Aortic smooth muscle cell (primary cell): ENCODE data around the gene TRIM5. TPM values are rescaled to one million over a fixed set of nuclear protein-coding genes. Genes with fewer than 3 reads are reported as not detected.

ENCODE experiments used
- total RNA-seq: library from RNA; depleted of rRNA; stranded (reverse); fragments of >200 nt; gene quantifications from 2 replicates; pipeline ENCODE4 v1.2.3, GENCODE V29; 2014

The TRIM5 gene
- total RNA-seq, result 36.5 and 55.3 TPM in 2 replicates

GRCh38 chr11:5684646-5685362 lies at the start of gene TRIM5:
TRIM5 (minus strand) TSS chr11:5685074; CDS start chr11:5680177, 4,897 bp downstream.

GRCh38 chr11:5689551-5689983 lies 4.7 kb upstream of the TRIM5 start, which contains the start of gene TRIM22:
TRIM22 (plus strand) TSS chr11:5689790; CDS start chr11:5696233, 6,443 bp downstream.

GRCh38 chr11:5624489-5625279 lies 60.2 kb downstream of the TRIM5 start, which contains the start of gene TRIM34:
TRIM34 (plus strand) TSS chr11:5625001; CDS start chr11:5632332, 7,331 bp downstream.

Other genes starting within 250 kb of the TRIM5 start
- gene OR51I1, start 243.6 kb downstream of the TRIM5 start, total RNA-seq, result 0.06 TPM in 1 of 2 replicates, not detected in the other
- gene OR51I2, start 235.8 kb downstream of the TRIM5 start, total RNA-seq, result not detected in 2 replicates
- not detected in 2 replicates for gene OR52D1, start 196.4 kb downstream of the TRIM5 start, total RNA-seq
- gene UBQLN3, start 175.1 kb downstream of the TRIM5 start, total RNA-seq, result 0.06 and 0.13 TPM in 2 replicates
- 0.12 and 0.13 TPM in 2 replicates for gene UBQLNL, start 168.4 kb downstream of the TRIM5 start, total RNA-seq
- 0.66 and 0.87 TPM in 2 replicates for gene OR52H1, start 136.5 kb downstream of the TRIM5 start, total RNA-seq
- not detected in 2 replicates for gene OR52B6, start 104.2 kb downstream of the TRIM5 start, total RNA-seq
- gene TRIM6, start 88.4 kb downstream of the TRIM5 start, total RNA-seq, result 2.9 and 3.9 TPM in 2 replicates
- 16.4 and 21.3 TPM in 2 replicates for gene TRIM34, start 60.1 kb downstream of the TRIM5 start, total RNA-seq
- gene TRIM22, start 4.7 kb upstream of the TRIM5 start, total RNA-seq, result 69.4 and 128 TPM in 2 replicates
- gene OR56B1, start 51.4 kb upstream of the TRIM5 start, total RNA-seq, result 0.06 TPM in 1 of 2 replicates, not detected in the other
- gene OR52N4, start 69.2 kb upstream of the TRIM5 start, total RNA-seq, result not detected in 2 replicates
- gene OR52N5, start 98.3 kb upstream of the TRIM5 start, total RNA-seq, result not detected in 2 replicates
- gene OR52N1, start 106.2 kb upstream of the TRIM5 start, total RNA-seq, result not detected in 2 replicates
- not detected in 2 replicates for gene OR52N2, start 123.8 kb upstream of the TRIM5 start, total RNA-seq
- not detected in 2 replicates for gene OR52E6, start 156.8 kb upstream of the TRIM5 start, total RNA-seq
- not detected in 2 replicates for gene OR52E8, start 172.6 kb upstream of the TRIM5 start, total RNA-seq
- gene OR52E4, start 195.6 kb upstream of the TRIM5 start, total RNA-seq, result not detected in 2 replicates
- not detected in 2 replicates for gene OR52E5, start 208.1 kb upstream of the TRIM5 start, total RNA-seq